GM13976 (cell line): ENCODE results near the gene RTTN.

Source experiments
- DNase-seq: peaks from one replicate; pipeline ENCODE4 v3.0.0; 2012; ENCODE audit warnings: low spot score
- CTCF ChIP-seq: IDR thresholded peaks from 2 replicates; pipeline ENCODE4 v1.5.1; 2012; ENCODE audit warnings: borderline replicate concordance, mild to moderate bottlenecking; ENCODE audit not compliant: insufficient read depth; ENCODE audit errors: extremely low read depth, missing control alignments, control extremely low read depth
- in situ Hi-C: fragments of 300-500 bp; cut with MboI; formaldehyde crosslinking; loops from one replicate; pipeline ENCODE4 v1.12.0; 2022; ENCODE audit warnings: low sequenced_read_pairs, mixed read lengths, inconsistent platforms; ENCODE audit not compliant: unreplicated experiment

RTTN gene

DNA sequence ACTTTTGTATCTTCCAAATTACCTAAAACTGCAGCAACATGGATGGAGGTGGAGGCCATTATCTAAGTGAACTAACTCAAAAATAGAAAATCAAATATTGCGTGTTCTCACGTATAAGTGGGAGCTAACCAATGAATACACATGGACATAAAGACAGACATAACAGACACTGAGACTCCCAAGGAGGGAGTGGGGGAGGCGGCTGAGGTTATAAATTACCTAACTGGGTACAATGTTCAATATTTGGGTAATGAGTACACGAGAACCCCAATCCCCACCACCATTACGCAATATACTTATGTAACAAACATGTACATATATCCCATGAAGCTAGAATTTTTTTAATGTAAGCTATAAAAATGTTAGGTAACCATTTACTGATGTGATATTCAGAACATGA, 119.8 kb downstream of the RTTN start:
- no peak for DNase-seq
- no peak for TF ChIP-seq CTCF
- in situ Hi-C loops: loop anchor here (25.0 kb wide), 2 partner anchors 448 to 1148 kb away; no protein-coding TSS in a partner anchor

DNA sequence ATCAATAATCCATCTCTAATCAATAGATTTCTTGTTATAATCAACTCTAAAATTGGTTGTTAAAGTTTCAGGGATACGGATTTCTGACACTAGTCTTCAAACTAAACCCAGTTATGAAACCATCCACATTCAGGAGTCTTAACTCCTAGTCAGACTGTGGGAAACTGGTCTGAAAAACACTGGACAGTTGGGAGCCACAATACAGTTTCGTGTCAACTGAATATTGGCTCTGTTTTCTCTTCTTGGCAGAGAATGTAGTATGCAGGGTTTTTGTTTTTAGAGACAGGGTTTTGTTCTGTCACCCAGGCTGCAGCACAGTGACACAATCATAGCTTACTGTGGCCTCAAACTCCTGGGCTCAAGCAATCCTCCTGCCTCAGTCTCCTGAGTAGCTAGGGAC, 123.1 kb downstream of the RTTN start:
- in situ Hi-C loops: loop anchor here (25.0 kb wide), 2 partner anchors 445 to 1145 kb away; no protein-coding TSS in a partner anchor
- TF ChIP-seq CTCF: no peak
- no peak for DNase-seq

GRCh38 chr18:70078106-70078505, 127.4 kb downstream of the RTTN start:
- in situ Hi-C loops: loop anchor here (25.0 kb wide), 2 partner anchors 441 to 1141 kb away; no protein-coding TSS in a partner anchor
- no peak for TF ChIP-seq CTCF
- no peak for DNase-seq

GRCh38 chr18:70075906-70076305, 129.6 kb downstream of the RTTN start:
- DNase-seq: no peak
- in situ Hi-C loops: loop anchor here (25.0 kb wide), 2 partner anchors 439 to 1139 kb away; no protein-coding TSS in a partner anchor
- no peak for TF ChIP-seq CTCF

GRCh38 chr18:70074116-70074515, 131.4 kb downstream of the RTTN start:
- no peak for DNase-seq
- no peak for TF ChIP-seq CTCF
- in situ Hi-C loops: no loop called here

DNA sequence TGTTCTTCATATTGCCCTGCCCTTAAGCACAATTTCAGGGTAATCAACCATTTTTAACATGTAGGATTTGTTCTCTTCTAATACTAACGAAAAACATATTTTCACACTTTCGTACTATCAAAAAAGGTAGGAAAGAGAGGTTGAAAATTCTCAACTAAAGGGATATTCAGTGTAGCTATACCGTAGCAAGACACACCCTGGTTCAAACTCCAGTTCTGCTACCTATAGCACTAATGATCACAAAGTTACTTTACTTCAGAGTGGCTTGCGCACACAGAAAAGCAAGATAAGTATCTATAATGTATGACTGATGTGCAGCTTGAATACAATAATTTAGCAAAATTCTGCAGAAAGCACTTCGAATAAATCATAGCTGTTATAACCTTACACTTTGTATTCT, 132.1 kb downstream of the RTTN start:
- in situ Hi-C loops: no loop called here
- TF ChIP-seq CTCF: no peak
- no peak for DNase-seq

- no peak for DNase-seq
- TF ChIP-seq CTCF: peak; percentile 23
- in situ Hi-C loops: no loop called here
Measured at GRCh38 chr18:70072678-70073077, 132.8 kb downstream of the RTTN start.
